HL-60 (cell line): Measurements from ENCODE around the gene GUCA2A.

Source experiments
- DNase-seq, 2 experiments: peaks; one replicate each; pipeline ENCODE4 v3.0.0-alpha.2; 2010 to 2020; ENCODE audit warnings: low read depth in 1 of 2, low spot score in 1 of 2
- H3K27ac ChIP-seq: fragments of 250-450 bp; sonication (Bioruptor Pico); replicated peaks from 2 replicates; pipeline ENCODE4 v1.5.1; 2020; ENCODE audit warnings: mild to moderate bottlenecking, moderate library complexity
- H3K27me3 ChIP-seq: fragments of 250-450 bp; sonication (Bioruptor Pico); 2 replicates; pipeline ENCODE4 v1.5.1; 2021; ENCODE audit warnings: mild to moderate bottlenecking, moderate library complexity; ENCODE audit not compliant: insufficient read depth, poor library complexity, severe bottlenecking
- H3K4me3 ChIP-seq: replicated peaks from 2 replicates; pipeline ENCODE4 v1.5.1; 2011; ENCODE audit warnings: mild to moderate bottlenecking, control low read depth, low read length; ENCODE audit not compliant: insufficient read depth
- CTCF ChIP-seq: IDR thresholded peaks from one replicate; pipeline ENCODE4 v1.5.1; 2011; ENCODE audit warnings: low read length, control low read depth, inconsistent platforms; ENCODE audit not compliant: insufficient read depth
- GABPA ChIP-seq: IDR thresholded peaks from 2 replicates; pipeline ENCODE4 v1.6.1; 2012; ENCODE audit warnings: low read depth
- POLR2AphosphoS5 ChIP-seq: IDR thresholded peaks from 2 replicates; pipeline ENCODE4 v1.6.1; 2012; ENCODE audit warnings: low read depth
- SPI1 ChIP-seq: IDR thresholded peaks from 2 replicates; pipeline ENCODE4 v1.6.1; 2012; ENCODE audit warnings: low read depth, mild to moderate bottlenecking, borderline replicate concordance
- TF ChIP-seq, protein P1 (sequence below): IDR thresholded peaks from 2 replicates; pipeline ENCODE4 v1.6.1; 2012; ENCODE audit warnings: low read depth; ENCODE audit not compliant: insufficient replicate concordance

GUCA2A gene

DNA sequence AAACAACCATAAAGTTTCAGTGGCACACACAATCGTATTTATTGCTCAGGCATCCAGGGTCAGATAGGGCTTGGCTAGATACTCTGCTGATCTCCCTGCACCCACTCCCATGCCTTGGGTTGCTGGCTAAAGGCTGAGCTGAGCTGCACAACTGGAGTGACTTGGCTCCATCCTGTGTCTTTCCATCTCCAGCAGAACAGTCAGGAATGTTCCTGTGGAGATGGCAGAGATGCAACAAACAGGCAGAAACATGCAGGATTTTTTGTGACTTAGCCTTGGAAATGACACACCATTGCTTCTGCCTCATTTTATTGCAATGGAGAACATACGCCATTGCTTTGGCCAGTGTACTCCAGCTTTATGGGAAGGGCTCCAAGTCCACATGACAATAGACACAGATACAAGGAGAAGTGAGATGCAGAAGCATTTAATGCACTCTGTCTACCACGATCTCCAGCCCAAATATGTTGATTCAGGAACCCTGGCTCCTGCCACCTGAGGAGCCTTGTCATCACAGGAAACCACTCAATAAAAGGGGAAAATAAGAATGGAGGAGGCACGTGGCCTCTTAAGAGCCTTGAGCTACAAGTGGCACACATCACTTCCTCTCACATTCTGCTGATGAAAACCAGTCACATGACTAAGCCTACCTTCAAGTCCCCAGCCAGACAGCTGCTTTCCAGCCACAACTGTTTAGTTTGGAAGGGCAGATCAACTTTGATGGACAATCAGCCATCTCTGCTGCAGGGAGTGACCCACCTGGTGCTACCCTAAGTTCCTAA, 21.5 kb downstream of the GUCA2A start:
- TF ChIP-seq CTCF, result no peak
- no peak for TF ChIP-seq GABPA
- TF ChIP-seq POLR2AphosphoS5, result no peak
- TF ChIP-seq, protein P1, sequence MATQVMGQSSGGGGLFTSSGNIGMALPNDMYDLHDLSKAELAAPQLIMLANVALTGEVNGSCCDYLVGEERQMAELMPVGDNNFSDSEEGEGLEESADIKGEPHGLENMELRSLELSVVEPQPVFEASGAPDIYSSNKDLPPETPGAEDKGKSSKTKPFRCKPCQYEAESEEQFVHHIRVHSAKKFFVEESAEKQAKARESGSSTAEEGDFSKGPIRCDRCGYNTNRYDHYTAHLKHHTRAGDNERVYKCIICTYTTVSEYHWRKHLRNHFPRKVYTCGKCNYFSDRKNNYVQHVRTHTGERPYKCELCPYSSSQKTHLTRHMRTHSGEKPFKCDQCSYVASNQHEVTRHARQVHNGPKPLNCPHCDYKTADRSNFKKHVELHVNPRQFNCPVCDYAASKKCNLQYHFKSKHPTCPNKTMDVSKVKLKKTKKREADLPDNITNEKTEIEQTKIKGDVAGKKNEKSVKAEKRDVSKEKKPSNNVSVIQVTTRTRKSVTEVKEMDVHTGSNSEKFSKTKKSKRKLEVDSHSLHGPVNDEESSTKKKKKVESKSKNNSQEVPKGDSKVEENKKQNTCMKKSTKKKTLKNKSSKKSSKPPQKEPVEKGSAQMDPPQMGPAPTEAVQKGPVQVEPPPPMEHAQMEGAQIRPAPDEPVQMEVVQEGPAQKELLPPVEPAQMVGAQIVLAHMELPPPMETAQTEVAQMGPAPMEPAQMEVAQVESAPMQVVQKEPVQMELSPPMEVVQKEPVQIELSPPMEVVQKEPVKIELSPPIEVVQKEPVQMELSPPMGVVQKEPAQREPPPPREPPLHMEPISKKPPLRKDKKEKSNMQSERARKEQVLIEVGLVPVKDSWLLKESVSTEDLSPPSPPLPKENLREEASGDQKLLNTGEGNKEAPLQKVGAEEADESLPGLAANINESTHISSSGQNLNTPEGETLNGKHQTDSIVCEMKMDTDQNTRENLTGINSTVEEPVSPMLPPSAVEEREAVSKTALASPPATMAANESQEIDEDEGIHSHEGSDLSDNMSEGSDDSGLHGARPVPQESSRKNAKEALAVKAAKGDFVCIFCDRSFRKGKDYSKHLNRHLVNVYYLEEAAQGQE, result no peak
- TF ChIP-seq SPI1, result peak; percentile 76; the same call in 1 of the 2 replicates
- peak in 1 of 2 experiments; percentile 50 for DNase-seq
- H3K27me3 ChIP-seq, result no peaks in the 10 kb centered on the region
- H3K4me3 ChIP-seq, result no peak overlapping the region
- no peak overlapping the region for H3K27ac ChIP-seq

DNA sequence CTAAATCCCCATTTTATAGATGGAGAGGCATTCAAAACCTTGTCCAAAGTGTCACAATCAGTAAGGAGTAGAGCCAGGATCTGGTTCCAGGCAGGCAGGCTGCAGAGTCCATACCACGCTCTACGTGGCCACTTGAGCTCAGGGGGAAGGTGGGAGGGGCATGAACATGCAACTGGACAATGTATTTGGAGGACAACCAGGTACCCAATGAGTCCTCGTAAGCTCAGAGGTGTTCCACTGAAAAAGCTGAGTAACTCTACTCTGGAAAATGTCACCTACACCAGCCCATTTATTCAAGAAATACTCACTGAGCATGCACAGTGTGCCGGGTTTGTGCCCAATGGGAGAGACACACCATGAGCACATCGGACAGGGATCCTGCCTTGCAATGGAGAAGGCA, 22.6 kb downstream of the GUCA2A start:
- DNase-seq, result no peak
- TF ChIP-seq, protein P1, result no peak
- TF ChIP-seq SPI1, result no peak
- TF ChIP-seq CTCF, result no peak
- no peak for TF ChIP-seq POLR2AphosphoS5
- no peak for TF ChIP-seq GABPA
- H3K27ac ChIP-seq, result no peak overlapping the region
- no peaks in the 10 kb centered on the region for H3K27me3 ChIP-seq
- H3K4me3 ChIP-seq, result no peak overlapping the region

GRCh38 chr1:42140191-42140590, 24.4 kb downstream of the GUCA2A start:
- Histone ChIP-seq H3K27ac (no peak overlapping the region), H3K27me3 (no peaks in the 10 kb centered on the region), H3K4me3 (no peak overlapping the region)
- TF ChIP-seq, protein P1, result no peak
- TF ChIP-seq GABPA, result no peak
- no peak for TF ChIP-seq SPI1
- no peak for TF ChIP-seq CTCF
- TF ChIP-seq POLR2AphosphoS5, result no peak
- no peak for DNase-seq
